SKM-1 treated with dmso at 0.1 percent for 144 hours (cell line): Measurements from ENCODE around the gene KRT72.

Experiments used
- DNase-seq: peaks from one replicate; lab custom pipeline; 2025; ENCODE audit not compliant: unreplicated experiment; lab: John Stamatoyannopoulos, UW

The KRT72 gene

DNA sequence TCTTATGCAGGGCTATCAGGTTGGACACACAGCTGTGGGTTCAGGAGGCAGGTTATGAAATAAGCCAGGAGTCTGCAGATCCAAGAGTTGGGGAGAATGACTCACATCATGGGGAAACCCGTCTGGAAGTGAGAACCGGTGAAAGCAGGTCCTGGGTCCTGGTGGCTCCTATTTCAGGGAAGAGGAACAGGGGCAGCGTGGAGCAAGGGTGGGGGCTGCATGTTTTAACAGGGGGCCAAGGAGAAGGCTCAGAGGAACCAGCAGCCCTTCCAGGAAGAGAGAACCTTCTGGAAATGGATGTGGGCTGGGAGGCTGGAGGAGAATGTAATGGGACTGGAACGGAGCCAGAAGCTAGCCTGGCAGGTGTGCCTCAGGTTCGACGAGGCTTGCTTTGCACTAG lies 19.8 kb downstream of the KRT72 start:
- no peak for DNase-seq

DNA sequence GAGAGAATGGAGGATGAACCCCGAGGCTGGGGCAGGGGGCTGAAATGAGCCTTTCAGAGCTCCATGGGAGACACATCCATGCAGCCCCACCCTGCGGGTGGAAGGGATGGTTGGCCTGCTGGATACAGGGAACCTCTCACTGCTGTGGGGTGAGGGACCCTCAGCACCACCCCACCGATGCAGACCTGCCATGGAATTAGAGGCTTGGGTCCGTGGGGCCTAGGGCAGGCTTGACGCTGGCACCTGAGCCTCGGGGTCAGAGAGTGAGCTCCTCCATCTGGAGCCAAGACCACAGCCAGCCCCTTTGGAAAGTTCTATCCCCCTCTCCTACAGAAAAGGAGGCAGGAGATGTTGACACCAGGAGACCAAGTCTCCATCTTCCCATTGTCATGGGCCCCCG lies 20.2 kb downstream of the KRT72 start:
- no peak for DNase-seq

DNA sequence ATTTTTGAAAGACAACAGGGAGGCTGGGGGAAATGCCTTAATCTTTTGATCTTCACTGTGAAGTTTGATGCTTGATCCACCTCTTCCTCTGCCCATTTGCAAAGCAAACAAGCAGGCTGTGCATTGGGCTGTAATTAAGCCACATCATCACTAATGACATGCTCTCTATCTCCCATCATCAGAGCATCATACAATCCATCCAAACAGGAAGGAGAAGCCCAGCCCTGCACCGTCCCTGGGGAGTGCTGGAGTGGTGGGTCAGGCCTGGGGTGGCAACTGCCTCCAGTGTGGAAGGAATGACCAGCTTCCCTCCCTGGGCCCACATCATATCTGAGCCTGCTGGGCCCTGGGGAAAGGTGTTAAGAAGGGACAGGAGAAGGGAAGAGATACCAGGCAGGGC lies 20.8 kb downstream of the KRT72 start:
- DNase-seq = no peak

DNA sequence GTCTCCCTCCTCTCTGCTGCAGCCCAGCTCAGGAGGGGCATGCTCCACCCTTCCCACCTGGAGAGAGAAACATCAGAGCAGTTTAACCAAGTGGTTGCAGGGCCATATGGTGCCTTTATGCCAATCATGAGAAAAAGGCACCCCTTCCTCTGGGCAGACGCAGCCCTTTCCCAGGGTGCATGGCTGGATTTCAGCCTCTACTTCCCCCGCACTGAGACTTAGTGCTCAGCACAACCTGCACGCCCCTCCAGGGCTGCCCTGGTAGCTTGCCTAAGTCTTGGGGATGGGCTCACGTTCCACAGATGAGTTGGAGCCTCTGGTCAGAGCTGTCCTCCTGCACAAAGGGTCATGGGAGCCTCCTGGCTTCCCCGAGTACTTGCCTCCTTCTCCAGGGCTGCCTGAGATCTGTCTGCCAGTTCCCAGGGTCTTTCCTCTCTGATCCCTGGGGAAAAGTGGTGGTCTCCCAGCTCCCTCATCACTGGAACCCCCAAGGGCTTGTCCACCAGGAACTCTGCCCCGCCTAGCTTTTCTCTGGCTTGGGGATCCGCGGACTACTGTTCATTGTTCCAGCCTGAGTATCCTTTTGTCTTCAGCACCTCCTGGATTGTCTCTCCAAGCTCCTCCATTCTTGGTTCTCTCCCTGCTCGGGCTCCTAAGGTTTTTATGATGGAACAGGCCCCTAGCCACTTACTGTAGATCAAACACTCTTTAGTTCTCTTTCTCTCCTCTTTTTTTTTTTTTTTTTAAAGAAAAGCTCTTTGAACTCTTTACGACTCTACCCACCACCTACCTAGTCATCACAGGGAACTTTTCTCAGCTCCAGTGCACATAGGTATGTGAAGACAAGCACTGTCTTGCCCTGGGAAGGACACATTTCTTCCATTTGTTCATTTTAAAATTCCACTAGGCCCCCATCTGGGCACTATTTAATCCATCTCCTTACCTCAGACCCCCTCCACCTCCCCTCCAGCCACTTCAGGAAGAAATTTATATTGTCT lies 21.5 kb downstream of the KRT72 start:
- no peak for DNase-seq

DNA sequence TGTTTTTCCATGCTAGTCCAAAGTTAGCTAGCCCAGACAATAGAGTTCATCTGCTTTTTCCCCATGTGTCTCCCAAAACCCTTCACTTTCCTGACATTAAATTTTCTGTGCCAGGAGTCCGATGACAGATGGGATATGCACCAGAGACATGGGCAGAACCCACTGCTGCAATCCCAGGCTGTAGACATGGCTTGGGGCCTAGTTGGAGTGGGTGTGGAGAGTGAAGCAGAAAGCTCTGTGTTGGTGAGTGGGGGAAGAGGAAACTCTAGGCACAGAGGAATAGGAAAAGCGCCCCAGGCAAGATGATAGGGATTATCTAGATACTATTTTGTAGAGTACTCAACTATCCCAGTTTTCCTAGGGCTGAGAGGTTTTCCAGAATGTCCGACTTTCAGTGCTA lies 22.8 kb downstream of the KRT72 start:
- no peak for DNase-seq

DNA sequence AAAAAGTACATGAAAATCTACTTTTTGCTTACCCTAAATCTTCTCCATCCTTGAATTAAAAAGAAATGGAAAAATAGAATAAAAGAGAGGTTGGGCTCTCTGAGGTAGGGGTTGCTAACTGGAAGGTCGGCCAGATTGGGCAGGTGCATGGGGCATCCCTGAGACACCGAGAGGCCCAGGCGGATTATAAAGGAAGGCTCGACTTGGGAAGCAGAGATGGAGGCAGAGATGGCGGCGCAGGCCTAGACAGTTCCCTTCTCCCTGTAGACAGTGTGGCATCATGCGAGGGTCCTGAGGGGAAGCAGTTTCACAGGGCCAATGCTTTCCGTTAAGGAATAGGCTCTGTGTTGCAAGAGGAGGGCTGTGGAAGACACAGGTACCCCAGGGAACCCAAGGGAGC lies 23.9 kb downstream of the KRT72 start:
- no peak for DNase-seq

DNA sequence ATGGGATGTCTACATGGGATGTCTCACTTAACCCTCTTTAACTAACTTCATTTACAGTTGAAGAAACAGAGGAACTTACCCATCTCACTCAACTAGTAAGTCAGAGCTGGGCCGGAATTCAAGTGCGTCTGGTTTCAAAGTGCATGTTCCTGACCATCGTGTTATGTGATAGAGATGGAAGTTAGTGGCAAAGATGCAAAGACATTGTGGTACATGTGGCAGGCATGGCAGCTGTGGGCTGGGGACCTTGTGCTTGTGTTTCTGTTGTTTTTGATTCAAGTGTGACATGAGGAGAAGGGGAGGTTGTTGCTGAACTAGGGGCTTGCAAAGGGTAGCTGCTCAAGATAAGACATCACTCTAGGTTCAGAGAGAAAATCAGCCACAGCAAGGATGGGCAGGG lies 25.3 kb downstream of the KRT72 start:
- DNase-seq = no peak

DNA sequence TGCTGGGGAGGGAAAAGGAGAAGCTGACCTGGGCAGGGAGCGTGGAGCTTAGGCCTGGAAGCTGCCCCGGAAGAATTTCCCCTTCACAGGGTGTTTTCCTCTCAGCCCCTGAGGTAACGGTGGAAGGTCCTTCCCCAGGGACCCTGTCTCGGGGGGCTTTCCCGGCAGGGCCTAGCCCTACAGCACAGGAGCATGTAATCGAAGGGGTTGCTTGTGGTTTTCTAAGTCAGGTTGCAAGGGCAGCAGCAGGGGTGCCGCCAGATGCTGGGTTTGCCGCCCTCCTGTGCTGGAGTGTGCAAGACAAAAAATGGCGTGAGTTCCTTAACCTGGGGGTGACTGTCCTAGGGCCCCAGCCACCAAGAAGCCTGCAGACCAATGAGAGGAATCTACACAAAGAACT lies 26.0 kb downstream of the KRT72 start:
- no peak for DNase-seq

DNA sequence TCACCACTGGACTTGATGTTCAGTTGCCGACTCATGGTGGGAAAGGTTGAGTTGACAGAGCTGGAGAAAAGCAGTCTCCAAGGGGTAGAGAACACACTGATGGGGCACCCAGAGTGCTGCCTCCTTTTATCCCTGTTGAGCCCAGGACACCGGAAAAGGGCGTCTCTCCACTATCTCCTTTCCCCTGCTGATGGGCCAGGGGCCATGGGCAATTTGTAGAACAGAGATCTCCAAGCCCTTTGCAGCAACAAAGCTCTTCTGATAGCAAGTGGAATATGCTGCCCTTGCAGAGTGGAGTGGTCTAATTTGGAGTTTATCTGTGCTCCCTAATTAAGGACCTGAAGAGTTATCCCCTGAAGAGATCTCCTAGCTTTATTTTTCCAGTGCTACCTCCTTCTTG lies 27.5 kb downstream of the KRT72 start, which contains the start of gene KRT74:
KRT74 (minus strand) TSS at position 101 of the 400 bp plus-strand sequence; CDS start at position 35, 66 bp downstream.
- DNase-seq = no peak

DNA sequence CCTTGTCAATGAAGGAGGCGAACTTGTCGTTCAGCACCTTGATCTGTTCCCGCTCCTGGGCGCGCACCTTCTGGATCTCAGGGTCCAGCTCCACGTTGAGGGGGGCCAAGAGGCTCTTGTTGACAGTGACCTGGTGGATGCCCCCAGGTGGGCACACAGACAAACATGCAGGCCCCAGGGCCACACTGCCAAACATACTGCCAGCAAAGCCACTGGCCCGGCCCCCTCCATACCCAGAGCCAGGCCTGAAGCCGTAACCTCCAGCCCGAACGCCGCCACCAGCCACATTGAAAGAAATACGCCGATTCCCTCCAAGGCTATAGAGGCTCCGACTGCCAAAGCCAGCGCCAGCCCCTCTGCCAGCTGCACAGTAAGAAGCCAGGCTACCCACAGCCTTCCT lies 28.0 kb downstream of the KRT72 start:
- no peak for DNase-seq

DNA sequence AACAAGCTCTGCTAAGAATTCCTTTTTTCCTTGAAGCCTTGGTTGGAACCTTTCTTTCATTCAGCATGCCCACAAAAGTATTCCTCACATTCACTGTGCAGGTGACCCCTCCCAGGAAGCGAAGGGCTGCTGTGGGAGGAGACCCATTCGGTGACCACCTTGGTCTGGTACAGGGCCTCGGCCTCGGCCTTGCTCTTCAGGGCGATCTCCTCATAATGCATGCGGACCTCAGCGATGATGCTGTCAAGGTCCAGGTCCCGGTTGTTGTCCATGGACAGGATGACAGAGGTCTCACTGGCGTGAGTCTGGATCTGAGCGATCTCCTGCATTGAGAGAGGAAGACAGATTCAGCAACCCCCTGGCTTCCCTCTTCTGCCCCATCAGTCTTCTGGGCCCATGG lies 30.8 kb downstream of the KRT72 start:
- no peak for DNase-seq

DNA sequence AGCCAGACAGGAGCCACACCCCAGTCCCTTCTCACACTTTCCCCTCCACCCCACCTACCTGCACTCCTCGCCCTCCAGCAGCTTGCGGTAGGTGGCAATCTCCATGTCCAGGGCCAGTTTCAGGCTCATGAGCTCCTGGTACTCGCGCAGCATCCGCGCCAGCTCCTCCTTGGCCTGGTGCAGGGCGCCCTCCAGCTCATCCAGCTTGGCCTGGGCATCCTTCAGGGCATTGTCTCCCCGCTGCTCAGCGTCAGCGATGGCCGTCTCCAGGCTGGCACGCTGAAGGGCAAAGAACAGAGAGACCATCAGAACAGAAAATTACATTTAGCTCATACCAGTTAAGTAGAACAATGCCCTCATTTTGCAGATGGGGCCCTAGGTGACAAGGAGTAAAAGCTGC lies 33.2 kb downstream of the KRT72 start:
- DNase-seq = no peak

DNA sequence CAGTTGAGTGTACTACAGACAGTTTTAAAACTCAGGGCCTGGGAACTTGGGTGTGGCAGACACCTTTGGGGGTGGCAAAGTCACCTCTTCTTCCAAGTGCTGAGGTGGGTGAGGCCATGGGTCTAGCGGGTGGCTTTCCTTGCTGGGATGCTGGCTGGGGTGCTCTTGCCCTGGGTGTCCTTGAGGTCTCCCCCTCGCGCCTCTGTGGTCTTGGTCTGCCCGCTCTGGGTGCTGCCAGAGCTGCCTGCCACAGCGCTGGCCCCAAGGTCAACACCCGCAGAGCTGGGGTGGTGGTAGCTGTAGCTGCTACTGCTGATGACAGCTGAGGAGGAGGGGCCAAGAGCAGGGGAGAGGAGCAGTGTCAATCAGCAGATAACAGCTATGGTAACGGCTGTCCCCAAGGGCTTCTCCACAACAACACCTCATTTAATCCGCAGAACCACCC lies 34.4 kb downstream of the KRT72 start:
- no peak for DNase-seq

DNA sequence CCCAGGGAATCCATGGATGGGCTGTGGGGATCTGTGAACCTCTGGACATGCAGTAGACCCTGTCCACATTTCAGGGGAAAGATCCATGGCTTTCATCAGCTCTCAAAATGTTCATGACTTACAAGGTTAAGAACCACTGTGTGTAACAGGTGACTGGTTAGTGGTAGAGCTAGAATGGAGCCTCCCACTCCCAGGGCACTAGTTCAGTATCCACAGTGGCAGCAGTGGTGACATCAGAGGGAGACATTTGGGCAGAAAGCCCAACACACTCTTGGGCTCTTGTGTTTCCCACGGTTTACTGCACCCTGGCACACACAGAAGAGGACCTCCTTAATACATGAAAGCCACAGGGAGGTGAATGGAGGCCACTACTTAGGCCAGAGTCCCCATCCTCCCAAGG lies 36.7 kb downstream of the KRT72 start:
- DNase-seq = no peak

DNA sequence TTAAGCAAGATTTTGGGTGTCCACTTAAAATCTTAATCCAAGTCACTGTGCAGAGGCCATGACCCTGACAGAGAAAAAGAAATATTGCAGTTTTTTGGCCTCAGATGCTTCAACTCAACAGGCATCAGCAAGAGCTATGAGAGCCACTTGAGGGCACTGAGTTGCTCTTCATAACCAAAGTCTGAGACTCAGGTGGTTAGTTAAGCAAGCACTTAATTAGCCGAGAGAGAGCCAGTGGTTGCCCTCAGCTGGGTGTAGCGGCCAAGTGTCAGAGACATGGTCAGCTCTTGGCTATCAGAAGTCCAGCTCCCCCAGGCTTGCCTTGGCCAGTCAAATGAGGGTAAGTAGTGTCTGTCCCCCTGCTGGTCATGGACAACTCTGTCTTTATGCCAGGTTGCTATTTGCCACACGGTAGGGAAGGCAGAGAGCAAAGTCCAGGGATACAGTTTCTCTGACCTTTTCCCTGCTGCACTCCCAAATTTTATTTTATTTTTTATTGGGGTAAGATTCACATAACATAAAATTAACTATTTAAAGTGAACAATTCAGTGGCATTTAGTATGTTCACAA lies 39.3 kb downstream of the KRT72 start:
- DNase-seq = no peak

DNA sequence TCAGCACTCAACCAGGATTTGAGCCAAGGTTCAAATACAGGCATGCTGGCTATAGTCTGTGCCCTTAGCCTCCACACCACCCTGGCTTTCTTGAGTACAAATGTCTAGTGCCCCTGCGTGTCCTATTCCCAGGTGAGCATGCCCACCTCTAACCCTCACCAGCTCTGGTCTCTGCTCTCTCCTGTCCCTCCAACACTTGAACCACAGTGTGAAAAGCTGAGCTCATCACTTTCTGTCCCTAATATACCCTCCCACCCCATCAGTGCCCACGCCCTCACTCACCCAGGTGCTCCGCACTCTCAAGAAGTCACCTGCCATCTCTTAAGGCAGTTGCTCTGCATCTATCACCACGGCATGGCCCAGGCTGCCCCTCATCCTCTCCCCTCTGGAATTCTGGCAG lies 41.3 kb downstream of the KRT72 start:
- DNase-seq = no peak

DNA sequence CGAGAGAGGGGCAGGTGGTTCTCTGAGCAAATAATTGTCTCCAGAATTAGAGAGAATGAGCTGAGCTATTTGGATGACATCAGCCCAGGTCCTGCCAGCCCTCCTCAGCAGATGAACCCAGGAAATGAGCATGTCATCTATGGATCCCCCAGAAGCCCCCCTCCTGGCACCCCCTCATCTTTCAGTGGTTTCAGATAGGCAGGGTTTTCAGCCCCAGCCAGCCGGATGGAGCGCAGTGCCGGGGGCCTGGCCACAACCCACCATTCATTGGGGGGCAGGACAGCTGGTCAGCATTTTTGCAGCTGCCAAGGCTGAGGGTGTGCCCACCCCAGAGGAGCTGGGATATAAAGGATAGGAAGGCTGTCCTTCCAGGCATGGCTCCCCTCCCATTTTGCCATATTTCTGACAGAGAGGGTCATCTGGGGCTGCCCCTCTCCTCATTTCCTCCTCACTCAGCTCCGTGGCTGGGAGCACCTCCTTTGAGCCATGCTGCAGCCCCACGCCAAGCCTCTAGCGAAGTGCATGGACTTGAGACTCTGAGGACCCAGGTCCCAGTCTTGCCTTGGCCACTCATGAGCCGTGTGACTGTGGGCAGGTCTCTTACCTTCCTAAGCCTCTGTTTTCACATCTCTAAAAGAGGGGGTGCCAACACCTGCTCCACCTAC lies 42.4 kb downstream of the KRT72 start:
- no peak for DNase-seq

DNA sequence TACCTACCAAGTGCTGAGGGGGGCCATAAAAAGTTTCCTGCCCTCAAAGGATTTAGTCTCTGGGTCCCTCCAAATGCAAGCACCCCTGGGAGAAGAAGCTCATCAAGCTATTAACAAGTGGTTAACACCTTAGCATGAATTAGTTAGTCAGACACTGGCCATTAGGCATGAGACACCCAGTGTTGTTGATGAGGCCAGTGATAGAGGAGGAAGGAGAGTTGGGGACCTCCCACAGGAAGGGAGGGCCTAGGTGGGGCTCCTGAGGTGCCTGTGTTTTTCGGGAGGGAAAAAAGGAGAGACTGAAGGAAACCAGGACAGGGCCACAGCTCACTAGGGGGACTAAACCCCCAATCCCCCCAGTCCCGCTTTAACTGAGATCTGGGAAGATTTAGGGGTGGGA lies 43.8 kb downstream of the KRT72 start:
- DNase-seq = no peak

DNA sequence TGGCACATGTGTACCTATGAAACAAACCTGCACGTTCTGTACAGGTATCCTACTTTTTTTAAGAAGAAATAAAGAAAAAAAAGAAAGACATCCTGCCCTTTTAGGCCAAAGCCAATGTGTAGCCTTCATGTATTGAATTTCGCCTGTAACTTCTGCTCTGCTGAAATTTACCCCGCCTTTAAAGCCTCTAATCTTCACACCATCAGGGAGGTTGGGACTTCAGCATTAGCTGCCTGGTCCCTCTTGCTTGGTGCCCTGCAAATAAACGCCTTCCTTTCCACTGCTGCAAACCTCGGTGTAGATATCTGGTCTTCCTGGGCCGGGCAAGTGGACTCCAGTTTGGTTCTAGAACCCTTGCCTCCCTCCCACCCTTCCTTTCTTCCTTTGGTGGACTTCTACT lies 45.7 kb downstream of the KRT72 start:
- DNase-seq = no peak

DNA sequence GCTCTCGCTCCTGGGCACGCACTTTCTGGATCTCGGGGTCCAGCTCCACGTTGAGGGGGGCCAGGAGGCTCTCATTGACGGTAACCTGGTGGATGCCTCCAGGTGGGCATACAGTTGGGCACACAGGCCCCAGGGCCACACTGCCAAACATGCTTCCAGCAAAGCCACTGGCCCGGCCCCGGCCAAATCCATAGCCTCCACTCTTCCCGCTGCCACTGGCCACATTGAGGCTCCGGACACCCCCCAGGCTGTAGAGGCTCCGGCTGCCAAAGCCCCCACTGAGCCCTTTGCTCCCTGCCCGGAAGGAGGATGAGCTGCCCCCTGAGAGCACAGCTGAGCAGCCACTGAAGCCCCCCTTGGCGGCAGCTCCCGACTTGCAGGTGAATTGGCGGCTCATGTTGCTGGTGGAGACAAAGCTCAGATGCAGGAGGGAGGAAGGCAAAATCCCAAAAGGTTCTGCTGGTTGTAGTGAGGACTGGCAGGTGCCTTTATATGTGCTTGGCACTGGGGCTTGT lies 48.5 kb downstream of the KRT72 start, which contains the start of gene KRT71:
KRT71 (minus strand) TSS at position 465 of the 515 bp plus-strand sequence; CDS start at position 397, 68 bp downstream.
- DNase-seq = no peak

DNA sequence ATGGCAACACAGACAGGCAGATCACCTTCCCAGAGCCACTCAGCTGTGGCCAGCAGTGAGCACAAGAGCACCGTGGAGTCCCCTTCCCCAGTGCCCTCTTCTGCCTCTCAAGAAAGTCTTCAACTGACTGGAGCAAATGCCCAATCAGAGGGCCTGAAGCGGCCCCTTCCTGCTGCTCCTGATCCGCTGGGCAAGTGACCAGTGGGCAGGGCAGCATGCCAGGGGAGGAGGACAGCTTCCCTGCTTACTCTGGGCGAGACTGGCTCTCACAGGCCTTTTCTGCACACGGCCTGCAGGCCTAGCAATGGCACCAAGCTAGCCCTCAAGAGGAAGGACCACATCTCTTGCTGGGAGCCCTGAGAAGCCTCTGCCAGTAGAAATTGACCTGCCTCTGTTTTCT lies 49.2 kb downstream of the KRT72 start:
- no peak for DNase-seq
